Ovary (tissue), 3 donors: ENCODE data around the gene MCU.

Source experiments
- EP300 ChIP-seq: sonication (generic); formaldehyde crosslinking; IDR thresholded peaks from one replicate; pipeline ENCODE4 v1.6.1; 2017; ENCODE audit warnings: antibody characterized with exemption
- POLR2A ChIP-seq: fragments of 450-650 bp; IDR thresholded peaks from one replicate; pipeline ENCODE4 v1.6.1; 2017; ENCODE audit warnings: antibody characterized with exemption, mild to moderate bottlenecking, moderate library complexity
- TF ChIP-seq, protein P1 (sequence below), 3 donors: fragments of 450-650 bp in 2 of 3; fragments of 200-600 bp in 1 of 3; IDR thresholded peaks; one replicate each; pipeline versions ENCODE4 v1.5.1 to v1.8.0; 2016 to 2022; ENCODE audit warnings: antibody characterized with exemption in 3 of 3, mild to moderate bottlenecking in 1 of 3
- donor health status: DM: no; HTN: no; CAD: no.

DNA sequence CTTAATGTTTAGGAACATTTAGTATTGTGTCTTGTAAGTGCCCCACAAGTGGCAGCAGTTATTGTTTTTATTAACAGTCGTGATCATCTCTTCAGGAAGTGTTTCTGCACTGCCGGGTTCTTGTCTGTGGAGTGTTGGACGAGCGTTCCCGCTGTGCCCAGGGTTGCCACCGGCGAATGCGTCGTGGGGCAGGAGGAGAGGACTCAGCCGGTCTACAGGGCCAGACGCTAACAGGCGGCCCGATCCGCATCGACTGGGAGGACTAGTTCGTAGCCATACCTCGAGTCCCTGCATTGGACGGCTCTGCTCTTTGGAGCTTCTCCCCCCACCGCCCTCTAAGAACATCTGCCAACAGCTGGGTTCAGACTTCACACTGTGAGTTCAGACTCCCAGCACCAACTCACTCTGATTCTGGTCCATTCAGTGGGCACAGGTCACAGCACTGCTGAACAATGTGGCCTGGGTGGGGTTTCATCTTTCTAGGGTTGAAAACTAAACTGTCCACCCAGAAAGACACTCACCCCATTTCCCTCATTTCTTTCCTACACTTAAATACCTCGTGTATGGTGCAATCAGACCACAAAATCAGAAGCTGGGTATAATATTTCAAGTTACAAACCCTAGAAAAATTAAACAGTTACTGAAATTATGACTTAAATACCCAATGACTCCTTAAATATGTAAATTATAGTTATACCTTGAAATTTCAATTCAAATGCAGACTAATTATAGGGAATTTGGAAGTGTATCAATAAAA lies 240.5 kb downstream of the MCU start:
- TF ChIP-seq POLR2A = no peak
- TF ChIP-seq, protein P1, sequence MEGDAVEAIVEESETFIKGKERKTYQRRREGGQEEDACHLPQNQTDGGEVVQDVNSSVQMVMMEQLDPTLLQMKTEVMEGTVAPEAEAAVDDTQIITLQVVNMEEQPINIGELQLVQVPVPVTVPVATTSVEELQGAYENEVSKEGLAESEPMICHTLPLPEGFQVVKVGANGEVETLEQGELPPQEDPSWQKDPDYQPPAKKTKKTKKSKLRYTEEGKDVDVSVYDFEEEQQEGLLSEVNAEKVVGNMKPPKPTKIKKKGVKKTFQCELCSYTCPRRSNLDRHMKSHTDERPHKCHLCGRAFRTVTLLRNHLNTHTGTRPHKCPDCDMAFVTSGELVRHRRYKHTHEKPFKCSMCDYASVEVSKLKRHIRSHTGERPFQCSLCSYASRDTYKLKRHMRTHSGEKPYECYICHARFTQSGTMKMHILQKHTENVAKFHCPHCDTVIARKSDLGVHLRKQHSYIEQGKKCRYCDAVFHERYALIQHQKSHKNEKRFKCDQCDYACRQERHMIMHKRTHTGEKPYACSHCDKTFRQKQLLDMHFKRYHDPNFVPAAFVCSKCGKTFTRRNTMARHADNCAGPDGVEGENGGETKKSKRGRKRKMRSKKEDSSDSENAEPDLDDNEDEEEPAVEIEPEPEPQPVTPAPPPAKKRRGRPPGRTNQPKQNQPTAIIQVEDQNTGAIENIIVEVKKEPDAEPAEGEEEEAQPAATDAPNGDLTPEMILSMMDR (IDR thresholded peaks at IDR 0.05) = no peak
- no peak for TF ChIP-seq EP300
